Smooth muscle cell (in vitro differentiated cells): ENCODE measurements around the gene ELAVL1. TPM values are rescaled to one million over a fixed set of nuclear protein-coding genes. Genes with fewer than 3 reads are reported as not detected.

Experiments
- DNase-seq: peaks from one replicate; lab custom pipeline; 2025; ENCODE audit not compliant: unreplicated experiment; lab: John Stamatoyannopoulos, UW
- H2AFZ ChIP-seq: fragments of 200-600 bp; sonication (generic); 2 replicates; pipeline ENCODE4 v1.6.0; 2016; ENCODE audit warnings: antibody characterized with exemption, low read depth, mild to moderate bottlenecking
- H3F3A ChIP-seq: fragments of 200-600 bp; sonication (generic); 2 replicates; pipeline ENCODE4 v1.6.0; 2017; ENCODE audit warnings: antibody characterized with exemption, low read depth
- H3K27ac ChIP-seq: fragments of 200-600 bp; sonication (generic); 2 replicates; pipeline ENCODE4 v1.5.1; 2016; ENCODE audit warnings: low read depth, mild to moderate bottlenecking
- H3K27me3 ChIP-seq: fragments of 200-600 bp; sonication (generic); 2 replicates; pipeline ENCODE4 v1.6.1; 2016; ENCODE audit warnings: low read depth, mild to moderate bottlenecking
- H3K36me3 ChIP-seq: fragments of 200-600 bp; sonication (generic); 2 replicates; pipeline ENCODE4 v1.5.1; 2016; ENCODE audit warnings: low read depth
- H3K4me1 ChIP-seq: fragments of 200-600 bp; sonication (generic); 2 replicates; pipeline ENCODE4 v1.5.1; 2016; ENCODE audit warnings: low read depth
- H3K4me2 ChIP-seq: fragments of 200-600 bp; sonication (generic); 2 replicates; pipeline ENCODE4 v1.6.0; 2016; ENCODE audit warnings: mild to moderate bottlenecking
- H3K4me3 ChIP-seq: fragments of 200-600 bp; sonication (generic); 2 replicates; pipeline ENCODE4 v1.5.1; 2016; ENCODE audit warnings: mild to moderate bottlenecking
- H3K79me2 ChIP-seq: fragments of 200-600 bp; sonication (generic); 2 replicates; pipeline ENCODE4 v1.6.0; 2016; ENCODE audit warnings: low read depth, mild to moderate bottlenecking
- H3K9ac ChIP-seq: fragments of 200-600 bp; sonication (generic); 2 replicates; pipeline ENCODE4 v1.6.0; 2016; ENCODE audit warnings: low read depth
- H3K9me3 ChIP-seq: fragments of 200-600 bp; sonication (generic); replicated peaks from 2 replicates; pipeline ENCODE4 v1.5.1; 2016; ENCODE audit warnings: low read depth
- H4K20me1 ChIP-seq: fragments of 200-600 bp; sonication (generic); 2 replicates; pipeline ENCODE4 v1.6.0; 2016; ENCODE audit warnings: low read depth
- WGBS: methylation state at CpG from one replicate; pipeline ENCODE4 v1.1.7; 2016; ENCODE audit warnings: low lambda C conversion rate; 5-methylcytosine and 5-hydroxymethylcytosine counted together
- polyA plus RNA-seq: library from polyadenylated mRNA; unstranded; fragments of >200 nt; fragmentation: Nextera tagmentation; extraction: Ambion mirVana; gene quantifications from 2 replicates; pipeline ENCODE4 v1.2.1, GENCODE V29; 2016
- total RNA-seq: library from RNA; depleted of rRNA; stranded (reverse); fragments of >200 nt; gene quantifications from 2 replicates; pipeline ENCODE4 v1.2.3, GENCODE V29; 2014
- TF ChIP-seq, protein P1 (sequence below): fragments of 200-600 bp; sonication (generic); IDR thresholded peaks from 2 replicates; pipeline ENCODE4 v1.5.1; 2017; ENCODE audit warnings: borderline replicate concordance, mild to moderate bottlenecking, antibody characterized with exemption; ENCODE audit not compliant: insufficient read depth, poor library complexity, severe bottlenecking

Gene ELAVL1
- total and polyA plus RNA-seq, 2 experiments from 2014 or later: 47.9 to 90.7 TPM

DNA sequence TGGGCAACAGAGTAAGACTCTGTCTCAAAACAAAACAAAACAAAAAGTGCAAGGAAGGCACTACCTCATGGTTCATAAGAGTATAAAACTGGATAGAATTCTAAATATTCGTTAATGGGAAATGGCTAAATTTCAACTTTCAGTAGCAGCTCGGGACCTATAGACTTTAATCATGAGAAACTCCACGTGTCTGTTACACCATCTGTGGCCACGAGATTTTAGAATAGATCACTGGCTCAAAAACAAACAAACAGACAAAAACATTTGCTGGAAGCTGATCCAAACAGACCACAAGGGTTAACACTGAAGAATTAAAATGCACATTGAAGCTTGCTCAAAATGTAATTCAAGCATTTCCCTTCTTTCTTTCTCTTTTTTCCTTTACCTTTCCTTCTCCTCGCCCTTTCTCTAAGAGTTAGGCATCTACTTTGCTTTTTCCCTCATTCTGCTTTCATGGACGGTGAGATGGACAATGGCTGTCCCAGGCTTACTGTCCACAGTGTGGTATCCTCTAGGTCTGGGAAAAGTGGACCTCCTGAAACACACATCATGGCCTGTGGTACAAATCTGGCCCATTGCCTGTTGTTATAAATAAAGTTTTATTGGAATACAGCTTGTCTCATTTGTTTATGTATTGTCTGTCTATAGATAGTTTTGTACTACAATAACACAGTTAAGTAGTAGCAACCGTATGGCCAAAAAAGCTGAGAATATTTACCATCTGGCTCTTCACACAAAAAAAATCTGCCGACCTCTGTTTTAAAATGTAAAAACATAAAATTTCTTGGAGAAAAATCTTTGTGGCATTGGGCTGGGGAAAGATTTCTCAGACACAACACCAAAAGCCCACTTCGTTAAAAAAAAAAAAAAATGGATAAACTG lies 10.3 kb downstream of the ELAVL1 start:
- no peaks in the 10 kb centered on the region for H3K9me3 ChIP-seq
- no peak for DNase-seq
- 82% methylated on average over 9 of the region's 9 CpGs for WGBS
- no peaks in the 10 kb centered on the region for H3K27me3 ChIP-seq
- peaks cover 6% of the 10 kb centered on the region for H3K36me3 ChIP-seq
- TF ChIP-seq, protein P1, sequence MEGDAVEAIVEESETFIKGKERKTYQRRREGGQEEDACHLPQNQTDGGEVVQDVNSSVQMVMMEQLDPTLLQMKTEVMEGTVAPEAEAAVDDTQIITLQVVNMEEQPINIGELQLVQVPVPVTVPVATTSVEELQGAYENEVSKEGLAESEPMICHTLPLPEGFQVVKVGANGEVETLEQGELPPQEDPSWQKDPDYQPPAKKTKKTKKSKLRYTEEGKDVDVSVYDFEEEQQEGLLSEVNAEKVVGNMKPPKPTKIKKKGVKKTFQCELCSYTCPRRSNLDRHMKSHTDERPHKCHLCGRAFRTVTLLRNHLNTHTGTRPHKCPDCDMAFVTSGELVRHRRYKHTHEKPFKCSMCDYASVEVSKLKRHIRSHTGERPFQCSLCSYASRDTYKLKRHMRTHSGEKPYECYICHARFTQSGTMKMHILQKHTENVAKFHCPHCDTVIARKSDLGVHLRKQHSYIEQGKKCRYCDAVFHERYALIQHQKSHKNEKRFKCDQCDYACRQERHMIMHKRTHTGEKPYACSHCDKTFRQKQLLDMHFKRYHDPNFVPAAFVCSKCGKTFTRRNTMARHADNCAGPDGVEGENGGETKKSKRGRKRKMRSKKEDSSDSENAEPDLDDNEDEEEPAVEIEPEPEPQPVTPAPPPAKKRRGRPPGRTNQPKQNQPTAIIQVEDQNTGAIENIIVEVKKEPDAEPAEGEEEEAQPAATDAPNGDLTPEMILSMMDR: no peak
- no peaks in the 10 kb centered on the region for H3F3A ChIP-seq
- peaks cover 94% of the 10 kb centered on the region for H3K79me2 ChIP-seq
- H2AFZ ChIP-seq: no peak overlapping the region
- H4K20me1 ChIP-seq: peaks cover 99% of the 10 kb centered on the region
- no peak overlapping the region for H3K4me3 ChIP-seq
- H3K4me1 ChIP-seq: no peaks in the 10 kb centered on the region
- H3K27ac ChIP-seq: no peak overlapping the region
- no peak overlapping the region for H3K9ac ChIP-seq
- H3K4me2 ChIP-seq: no peak overlapping the region

DNA sequence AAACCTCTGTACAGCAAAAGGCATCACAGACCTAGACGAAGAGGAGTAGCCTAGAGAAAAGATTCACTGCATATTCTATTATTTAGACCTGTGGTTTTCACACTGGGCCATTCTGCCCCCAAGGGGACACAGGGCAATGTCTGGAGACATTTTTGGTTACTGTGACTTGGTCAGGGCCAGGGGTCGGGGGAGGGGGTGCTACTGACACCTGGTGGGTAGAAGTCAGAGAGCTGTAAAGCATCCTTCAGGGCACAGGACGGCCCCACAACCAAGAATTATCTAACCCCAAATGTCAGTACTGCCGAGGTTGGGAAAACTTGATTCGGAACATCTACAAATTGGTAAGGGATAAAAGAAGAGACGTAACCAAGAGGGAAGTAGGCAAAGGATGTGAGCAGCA lies 11.3 kb downstream of the ELAVL1 start:
- WGBS: 84% methylated on average over 6 of the region's 6 CpGs
- H4K20me1 ChIP-seq: peaks cover 99% of the 10 kb centered on the region

DNA sequence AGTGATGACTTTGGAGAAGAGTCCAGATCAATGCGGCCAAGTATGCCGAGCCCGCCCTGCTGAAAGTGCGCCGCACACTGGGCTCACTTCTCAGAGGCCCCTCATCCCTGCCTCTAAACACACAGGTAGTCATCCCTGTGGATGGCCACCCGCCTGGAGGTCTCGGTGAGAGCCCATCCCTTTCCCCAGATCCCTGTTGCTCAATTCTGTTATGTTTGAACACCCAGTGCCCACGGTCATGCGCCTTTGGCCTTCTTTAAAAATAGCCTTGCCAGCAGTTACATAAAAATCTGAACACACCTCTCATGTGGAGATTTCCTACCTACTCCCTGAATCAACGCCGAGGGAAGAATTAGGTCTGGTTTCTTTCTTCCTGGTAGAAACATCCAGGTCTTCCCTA lies 11.9 kb downstream of the ELAVL1 start:
- Histone ChIP-seq H3K79me2 (peaks cover 78% of the 10 kb centered on the region), H3K9me3 (no peaks in the 10 kb centered on the region), H3K9ac (no peak overlapping the region), H3K4me2 (no peak overlapping the region), H3K4me3 (no peak overlapping the region), H2AFZ (no peak overlapping the region), H4K20me1 (peaks cover 99% of the 10 kb centered on the region), H3K4me1 (no peaks in the 10 kb centered on the region), H3K27ac (no peak overlapping the region), H3K27me3 (no peaks in the 10 kb centered on the region), H3K36me3 (peaks cover 6% of the 10 kb centered on the region), H3F3A (no peaks in the 10 kb centered on the region)
- TF ChIP-seq, protein P1: no peak
- WGBS: 90% methylated on average over 11 of the region's 11 CpGs
- DNase-seq: no peak

More for the DNA sequence above, 11.3 kb downstream of the ELAVL1 start:
- TF ChIP-seq, protein P1: no peak
- Histone ChIP-seq H3K79me2 (peaks cover 83% of the 10 kb centered on the region), H3K27me3 (no peaks in the 10 kb centered on the region), H3K36me3 (peaks cover 6% of the 10 kb centered on the region), H3K4me1 (no peaks in the 10 kb centered on the region), H3K27ac (no peak overlapping the region), H3K4me2 (no peak overlapping the region), H2AFZ (no peak overlapping the region), H3K4me3 (no peak overlapping the region), H3K9ac (no peak overlapping the region), H3K9me3 (no peaks in the 10 kb centered on the region), H3F3A (no peaks in the 10 kb centered on the region)
- DNase-seq: no peak
